ENCODE data around the gene TTC7B.

TTC7B gene

GRCh38 chr14:90536092-90536491 lies 280.1 kb downstream of the TTC7B start:
- no peak for TF ChIP-seq CTCF (conservative IDR thresholded peaks at IDR 0.05)
- no peak overlapping the region for H3K27ac ChIP-seq

GRCh38 chr14:90535556-90536090 lies 280.6 kb downstream of the TTC7B start:
- H3K27ac ChIP-seq, result no peak overlapping the region

GRCh38 chr14:90534838-90535555 lies 281.2 kb downstream of the TTC7B start:
- no peak for TF ChIP-seq CTCF (conservative IDR thresholded peaks at IDR 0.05)
- H3K27ac ChIP-seq, result no peak overlapping the region

More at GRCh38 chr14:90535556-90536090, 280.6 kb downstream of the TTC7B start:
- TF ChIP-seq CTCF (conservative IDR thresholded peaks at IDR 0.05), result no peak

GRCh38 chr14:90534091-90534837 lies 282.0 kb downstream of the TTC7B start:
- no peak overlapping the region for H3K27ac ChIP-seq
- no peak for TF ChIP-seq CTCF (conservative IDR thresholded peaks at IDR 0.05)

- no peak overlapping the region for H3K27ac ChIP-seq
- no peak for TF ChIP-seq CTCF (conservative IDR thresholded peaks at IDR 0.05)
Measured at GRCh38 chr14:90533591-90534021, 282.6 kb downstream of the TTC7B start.

- TF ChIP-seq CTCF (conservative IDR thresholded peaks at IDR 0.05), result no peak
- H3K27ac ChIP-seq, result no peak overlapping the region
Measured at GRCh38 chr14:90532826-90533525, 283.3 kb downstream of the TTC7B start.

GRCh38 chr14:90531497-90531896 lies 284.7 kb downstream of the TTC7B start:
- TF ChIP-seq CTCF (conservative IDR thresholded peaks at IDR 0.05), result no peak
- H3K27ac ChIP-seq, result no peak overlapping the region
